OCI-LY3 (cell line): Measurements from ENCODE around the gene KIRREL1.

Experiments used
- H2AFZ ChIP-seq: fragments of 200-600, 300-600 bp; shearing (Covaris generic); 2 replicates; pipeline ENCODE4 v1.6.0; 2014; ENCODE audit warnings: antibody characterized with exemption, low read depth, low read length
- H3K27ac ChIP-seq: fragments of 200-600, 300-600 bp; sonication (generic); 2 replicates; pipeline ENCODE4 v1.5.1; 2014; ENCODE audit warnings: mild to moderate bottlenecking, low read length, moderate library complexity, mixed read lengths
- H3K27me3 ChIP-seq: fragments of 200-600, 300-600 bp; sonication (generic); 2 replicates; pipeline ENCODE4 v1.6.1; 2014; ENCODE audit warnings: low read depth, low read length, mixed read lengths
- H3K36me3 ChIP-seq: fragments of 200-600, 300-600 bp; sonication (generic); replicated peaks from 2 replicates; pipeline ENCODE3; 2014; ENCODE audit warnings: low read depth, low read length, mixed read lengths
- H3K4me1 ChIP-seq: fragments of 300-600, 200-600 bp; sonication (generic); 2 replicates; pipeline ENCODE4 v1.6.1; 2014; ENCODE audit warnings: low read length, mixed read lengths
- H3K4me2 ChIP-seq: fragments of 200-600, 300-600 bp; sonication (generic); 2 replicates; pipeline ENCODE4 v1.6.1; 2014; ENCODE audit warnings: low read length, mixed read lengths
- H3K4me3 ChIP-seq: fragments of 300-600, 200-600 bp; sonication (generic); 2 replicates; pipeline ENCODE4 v1.5.1; 2014; ENCODE audit warnings: antibody characterized with exemption, mild to moderate bottlenecking, low read length, moderate library complexity
- H3K79me2 ChIP-seq: fragments of 300-600, 200-600 bp; shearing (Covaris generic); 2 replicates; pipeline ENCODE4 v1.6.1; 2014; ENCODE audit warnings: mild to moderate bottlenecking, low read length, mixed read lengths
- H3K9ac ChIP-seq: fragments of 300-600, 200-600 bp; shearing (Covaris generic); 2 replicates; pipeline ENCODE4 v1.6.0; 2014; ENCODE audit warnings: mild to moderate bottlenecking, low read length, moderate library complexity
- H3K9me3 ChIP-seq: fragments of 200-600, 300-600 bp; shearing (Covaris generic); 2 replicates; pipeline ENCODE4 v1.6.1; 2014; ENCODE audit warnings: low read length, mixed read lengths; ENCODE audit not compliant: insufficient read depth
- H4K20me1 ChIP-seq: fragments of 200-600, 300-600 bp; sonication (generic); 2 replicates; pipeline ENCODE4 v1.6.1; 2016; ENCODE audit warnings: low read length, mixed read lengths; ENCODE audit not compliant: insufficient read depth
- EZH2phosphoT487 ChIP-seq: fragments of 200-600 bp; shearing (Covaris generic); IDR thresholded peaks from 2 replicates; pipeline ENCODE4 v1.6.1; 2018; ENCODE audit warnings: antibody characterized with exemption, mixed run types, low read depth
- TF ChIP-seq, protein P1 (sequence below): fragments of 200-600, 300-600 bp; sonication (generic); IDR thresholded peaks from 2 replicates; pipeline ENCODE4 v1.5.1; 2014; ENCODE audit warnings: antibody characterized with exemption, low read length, low read depth

KIRREL1 gene

DNA sequence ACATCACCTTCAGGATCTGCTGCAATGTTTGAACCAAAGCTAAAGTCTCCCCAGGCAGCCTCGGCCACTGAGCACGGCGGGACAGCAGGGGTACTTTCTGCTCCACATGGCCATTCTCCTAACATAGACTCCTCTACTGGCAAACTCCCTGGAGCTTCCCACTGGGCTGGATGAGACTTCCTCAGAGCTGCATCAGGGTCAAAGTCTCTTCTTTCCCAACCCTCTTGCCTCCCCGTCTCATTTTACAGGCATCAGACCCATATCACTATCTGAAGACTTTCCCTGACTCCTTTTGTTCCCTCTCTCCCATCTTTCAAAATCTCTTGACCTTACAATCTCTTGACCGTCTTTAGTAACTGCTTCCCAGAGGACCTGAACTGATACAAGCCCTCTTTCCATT is 42.2 kb upstream of the KIRREL1 start:
- no peaks in the 10 kb centered on the region for H3K79me2 ChIP-seq
- no peaks in the 10 kb centered on the region for H4K20me1 ChIP-seq
- H3K9ac ChIP-seq, result no peak overlapping the region
- TF ChIP-seq, protein P1, sequence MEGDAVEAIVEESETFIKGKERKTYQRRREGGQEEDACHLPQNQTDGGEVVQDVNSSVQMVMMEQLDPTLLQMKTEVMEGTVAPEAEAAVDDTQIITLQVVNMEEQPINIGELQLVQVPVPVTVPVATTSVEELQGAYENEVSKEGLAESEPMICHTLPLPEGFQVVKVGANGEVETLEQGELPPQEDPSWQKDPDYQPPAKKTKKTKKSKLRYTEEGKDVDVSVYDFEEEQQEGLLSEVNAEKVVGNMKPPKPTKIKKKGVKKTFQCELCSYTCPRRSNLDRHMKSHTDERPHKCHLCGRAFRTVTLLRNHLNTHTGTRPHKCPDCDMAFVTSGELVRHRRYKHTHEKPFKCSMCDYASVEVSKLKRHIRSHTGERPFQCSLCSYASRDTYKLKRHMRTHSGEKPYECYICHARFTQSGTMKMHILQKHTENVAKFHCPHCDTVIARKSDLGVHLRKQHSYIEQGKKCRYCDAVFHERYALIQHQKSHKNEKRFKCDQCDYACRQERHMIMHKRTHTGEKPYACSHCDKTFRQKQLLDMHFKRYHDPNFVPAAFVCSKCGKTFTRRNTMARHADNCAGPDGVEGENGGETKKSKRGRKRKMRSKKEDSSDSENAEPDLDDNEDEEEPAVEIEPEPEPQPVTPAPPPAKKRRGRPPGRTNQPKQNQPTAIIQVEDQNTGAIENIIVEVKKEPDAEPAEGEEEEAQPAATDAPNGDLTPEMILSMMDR, result no peak
- no peak for TF ChIP-seq EZH2phosphoT487
- no peaks in the 10 kb centered on the region for H3K9me3 ChIP-seq
- peaks cover 12% of the 10 kb centered on the region for H3K4me1 ChIP-seq
- no peak overlapping the region for H3K4me2 ChIP-seq
- no peak overlapping the region for H3K4me3 ChIP-seq
- H2AFZ ChIP-seq, result no peak overlapping the region
- H3K36me3 ChIP-seq, result no peaks in the 10 kb centered on the region
- H3K27me3 ChIP-seq, result peaks cover 57% of the 10 kb centered on the region
- no peak overlapping the region for H3K27ac ChIP-seq

DNA sequence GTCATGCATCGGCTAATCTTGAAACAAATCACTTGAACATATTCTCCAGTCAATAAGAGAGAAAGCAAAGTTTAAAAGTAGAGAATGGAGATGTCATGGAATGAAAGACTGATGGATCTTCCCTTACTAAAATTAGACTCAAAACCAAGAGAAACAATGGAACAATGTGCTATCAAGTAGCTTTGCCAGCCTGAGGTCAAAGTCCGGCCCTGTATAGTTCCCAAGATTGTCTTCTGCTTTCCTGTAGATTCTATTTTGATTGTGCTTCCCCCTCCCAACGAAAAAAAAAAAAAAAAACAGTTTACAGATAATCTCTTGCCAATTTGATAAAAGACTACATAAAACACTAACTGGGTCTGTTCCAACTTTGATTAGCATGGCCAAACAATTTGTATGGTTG is 40.8 kb upstream of the KIRREL1 start:
- Histone ChIP-seq H3K4me2 (no peak overlapping the region), H3K79me2 (no peaks in the 10 kb centered on the region), H2AFZ (no peak overlapping the region), H3K4me3 (no peak overlapping the region), H3K9me3 (no peaks in the 10 kb centered on the region), H4K20me1 (no peaks in the 10 kb centered on the region), H3K4me1 (peaks cover 23% of the 10 kb centered on the region), H3K9ac (no peak overlapping the region), H3K27ac (no peak overlapping the region), H3K27me3 (peaks cover 57% of the 10 kb centered on the region), H3K36me3 (no peaks in the 10 kb centered on the region)
- no peak for TF ChIP-seq EZH2phosphoT487
- TF ChIP-seq, protein P1, result no peak

DNA sequence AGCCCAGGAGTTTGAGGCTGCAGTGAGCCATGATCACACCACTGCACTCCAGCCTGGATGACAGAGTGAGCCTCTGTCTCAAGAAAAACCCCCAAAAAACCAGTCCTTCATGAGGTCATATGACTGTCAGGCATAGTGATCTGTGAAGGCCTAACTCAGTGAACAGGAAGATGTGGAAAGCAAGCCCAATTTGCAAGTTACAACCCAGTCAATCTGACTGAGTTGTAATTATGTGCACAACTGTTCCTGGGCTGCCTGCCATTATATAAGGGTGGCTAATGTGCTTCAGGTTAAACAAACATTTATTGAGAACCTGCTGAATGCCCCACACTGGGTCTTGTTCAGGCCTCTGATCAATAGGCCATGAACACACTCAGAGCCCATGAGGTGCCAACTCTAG is 38.2 kb upstream of the KIRREL1 start:
- Histone ChIP-seq H3K4me1 (peaks cover 23% of the 10 kb centered on the region), H3K9me3 (no peaks in the 10 kb centered on the region), H3K9ac (no peak overlapping the region), H2AFZ (no peak overlapping the region), H3K36me3 (no peaks in the 10 kb centered on the region), H3K4me3 (no peak overlapping the region), H3K4me2 (no peak overlapping the region), H3K27ac (no peak overlapping the region), H4K20me1 (no peaks in the 10 kb centered on the region), H3K27me3 (peaks cover 67% of the 10 kb centered on the region), H3K79me2 (no peaks in the 10 kb centered on the region)
- TF ChIP-seq, protein P1, result no peak
- no peak for TF ChIP-seq EZH2phosphoT487

DNA sequence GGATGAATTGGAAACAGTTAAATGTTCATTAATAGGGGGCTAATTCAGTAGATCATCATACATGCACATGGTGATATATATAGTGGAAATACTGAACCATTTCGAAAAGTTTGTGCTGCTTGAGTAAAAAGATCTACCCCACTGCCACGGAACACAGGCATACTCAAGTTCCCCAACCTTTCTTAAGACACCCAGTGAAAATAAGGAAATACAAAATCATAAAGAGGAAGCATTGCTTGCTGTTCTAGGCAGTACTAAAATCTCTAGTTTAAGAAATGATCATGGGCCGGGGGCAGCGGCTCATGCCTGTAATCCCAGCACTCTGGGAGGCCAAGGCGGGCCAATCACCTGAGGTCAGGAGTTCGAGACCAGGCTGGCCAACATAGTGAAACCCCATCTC is 37.6 kb upstream of the KIRREL1 start:
- peaks cover 23% of the 10 kb centered on the region for H3K4me1 ChIP-seq
- peaks cover 67% of the 10 kb centered on the region for H3K27me3 ChIP-seq
- no peak for TF ChIP-seq EZH2phosphoT487
- TF ChIP-seq, protein P1, result no peak
- H3K9me3 ChIP-seq, result no peaks in the 10 kb centered on the region
- no peak overlapping the region for H3K9ac ChIP-seq
- no peak overlapping the region for H3K4me3 ChIP-seq
- no peaks in the 10 kb centered on the region for H4K20me1 ChIP-seq
- H3K36me3 ChIP-seq, result no peaks in the 10 kb centered on the region
- no peak overlapping the region for H3K27ac ChIP-seq
- no peak overlapping the region for H2AFZ ChIP-seq
- no peaks in the 10 kb centered on the region for H3K79me2 ChIP-seq
- H3K4me2 ChIP-seq, result peak overlapping the region; percentile 18; the same call in 1 of the 2 replicates
